HG03045 (cell line): ENCODE data around the gene U2SURP.
A peak's percentile ranks its signal among the peaks of the same experiment; 100 is the strongest.
"Not testable (repeated sequence)": the region's sequence is repeated elsewhere in the genome, so short reads cannot be mapped to it uniquely, and the experiment has no call there.

ENCODE experiments used
- ATAC-seq: cut with Tn5 transposase; IDR thresholded peaks from one replicate; pipeline ENCODE4 v1.9.1; 2021; ENCODE audit warnings: mild to moderate bottlenecking, moderate library complexity; ENCODE audit not compliant: unreplicated experiment

The U2SURP gene

DNA sequence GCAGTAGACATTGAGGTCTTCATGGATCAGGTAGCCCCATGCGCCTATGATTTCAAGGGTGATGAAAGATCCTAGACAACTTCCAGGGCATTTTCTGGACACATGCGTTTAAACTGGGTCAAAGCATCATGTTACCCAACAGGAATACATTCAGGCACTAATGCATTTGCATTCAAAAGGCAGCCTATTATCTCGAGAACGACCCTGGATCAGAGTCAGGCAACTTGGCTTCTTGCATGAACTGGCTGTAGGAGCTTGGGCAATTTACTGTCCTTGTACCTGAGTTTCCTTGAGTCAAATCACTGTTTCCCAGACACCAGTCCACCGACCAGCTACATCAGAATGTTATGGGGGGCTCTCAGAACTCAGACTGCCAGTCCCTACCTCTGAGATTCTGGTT lies 66.7 kb downstream of the U2SURP start:
- no peak for ATAC-seq

DNA sequence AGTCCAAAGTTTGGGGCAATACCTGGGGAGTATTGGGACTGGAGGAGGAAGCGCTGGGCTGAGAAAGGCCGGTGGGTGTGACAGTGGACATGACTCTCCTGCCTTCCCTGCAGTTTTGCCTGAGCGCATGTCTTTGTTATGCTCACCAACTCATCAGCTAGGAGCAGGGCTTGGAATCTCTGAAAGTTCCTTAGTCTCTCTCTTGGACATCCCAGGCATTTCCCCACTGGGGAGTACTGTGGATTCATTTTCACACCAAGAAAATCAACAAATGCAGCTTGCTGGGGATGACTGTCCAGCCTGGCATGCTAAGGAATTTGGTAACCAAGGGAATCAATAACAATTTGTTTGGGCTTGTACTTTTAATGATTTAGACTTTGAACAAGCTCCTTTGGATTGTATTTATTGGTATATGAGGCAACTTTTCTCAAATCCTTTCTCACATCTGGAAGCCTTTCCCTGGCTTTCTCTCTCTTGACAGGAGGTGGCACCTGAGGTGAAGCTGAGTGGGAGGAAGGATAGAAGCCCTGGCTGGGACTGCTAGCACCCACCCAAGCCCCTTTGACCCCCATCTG lies 69.7 kb downstream of the U2SURP start:
- ATAC-seq = no peak

GRCh38 chr3:143071776-143072175 lies 70.4 kb downstream of the U2SURP start:
- no peak for ATAC-seq

DNA sequence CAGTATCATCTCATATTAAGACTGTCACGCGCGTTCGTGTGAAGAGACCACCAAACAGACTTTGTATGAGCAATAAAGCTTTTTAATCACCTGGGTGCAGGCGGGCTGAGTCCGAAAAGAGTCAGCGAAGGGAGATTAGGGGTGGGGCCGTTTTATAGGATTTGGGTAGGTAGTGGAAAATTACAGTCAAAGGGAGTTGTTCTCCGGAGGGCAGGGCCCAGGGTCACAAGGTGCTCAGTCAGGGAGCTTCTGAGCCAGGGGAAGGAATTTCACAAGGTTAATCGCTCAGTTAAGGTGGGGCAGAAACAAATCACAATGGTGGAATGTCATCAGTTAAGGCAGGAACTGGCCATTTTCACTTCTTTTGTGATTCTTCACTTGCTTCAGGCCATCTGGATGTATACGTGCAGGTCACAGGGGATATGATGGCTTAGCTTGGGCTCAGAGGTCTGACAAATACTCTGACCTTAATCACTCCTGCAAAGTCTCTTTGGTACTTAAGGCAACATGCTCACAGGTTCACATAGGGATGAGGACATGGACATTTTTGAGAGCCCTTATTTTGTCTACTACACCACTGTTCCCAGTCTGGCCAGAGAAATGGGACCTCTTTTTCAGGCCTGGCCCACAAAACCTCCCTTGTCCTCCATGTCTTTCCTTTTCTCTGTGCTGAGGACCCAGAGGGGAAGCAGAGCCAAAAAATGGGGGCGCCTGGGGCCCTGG lies 71.1 kb downstream of the U2SURP start:
- not testable (repeated sequence) for ATAC-seq

- ATAC-seq = not testable (repeated sequence)
These were observed 72.2 kb downstream of the U2SURP start for GRCh38 chr3:143073541-143073940.

DNA sequence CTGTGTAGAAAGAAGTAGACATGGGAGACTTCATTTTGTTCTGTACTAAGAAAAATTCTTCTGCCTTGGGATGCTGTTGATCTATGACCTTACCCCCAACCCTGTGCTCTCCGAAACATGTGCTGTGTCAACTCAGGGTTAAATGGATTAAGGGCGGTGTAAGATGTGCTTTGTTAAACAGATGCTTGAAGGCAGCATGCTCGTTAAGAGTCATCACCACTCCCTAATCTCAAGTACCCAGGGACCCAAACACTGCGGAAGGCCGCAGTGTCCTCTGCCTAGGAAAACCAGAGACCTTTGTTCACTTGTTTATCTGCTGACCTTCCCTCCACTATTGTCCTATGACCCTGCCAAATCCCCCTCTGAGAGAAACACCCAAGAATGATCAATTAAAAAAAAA lies 72.6 kb downstream of the U2SURP start:
- ATAC-seq = not testable (repeated sequence)

GRCh38 chr3:143078883-143079282 lies 77.5 kb downstream of the U2SURP start:
- ATAC-seq = no peak

DNA sequence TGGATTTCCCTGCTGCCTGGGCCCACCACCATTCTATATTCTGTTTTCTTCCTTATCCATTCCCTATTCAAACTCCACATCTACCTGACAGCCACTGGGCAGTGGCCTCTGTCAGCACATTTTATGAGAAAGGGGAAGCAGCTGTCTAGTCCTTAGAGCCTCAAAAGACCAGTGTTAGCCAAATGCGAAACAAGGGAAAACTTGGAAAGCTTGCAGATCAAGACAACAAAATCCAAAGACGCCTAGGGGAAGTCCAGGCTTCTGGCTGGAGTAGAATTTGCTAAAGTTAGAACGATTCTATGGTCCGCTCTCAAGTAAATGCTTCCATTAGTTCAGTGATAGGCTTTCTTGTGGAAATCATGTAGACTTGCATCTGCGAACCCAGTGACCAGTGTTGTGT lies 78.8 kb downstream of the U2SURP start:
- ATAC-seq = no peak

GRCh38 chr3:143081365-143081764 lies 80.0 kb downstream of the U2SURP start:
- no peak for ATAC-seq

GRCh38 chr3:143081844-143082778 lies 80.7 kb downstream of the U2SURP start:
- ATAC-seq = peak; percentile 77

DNA sequence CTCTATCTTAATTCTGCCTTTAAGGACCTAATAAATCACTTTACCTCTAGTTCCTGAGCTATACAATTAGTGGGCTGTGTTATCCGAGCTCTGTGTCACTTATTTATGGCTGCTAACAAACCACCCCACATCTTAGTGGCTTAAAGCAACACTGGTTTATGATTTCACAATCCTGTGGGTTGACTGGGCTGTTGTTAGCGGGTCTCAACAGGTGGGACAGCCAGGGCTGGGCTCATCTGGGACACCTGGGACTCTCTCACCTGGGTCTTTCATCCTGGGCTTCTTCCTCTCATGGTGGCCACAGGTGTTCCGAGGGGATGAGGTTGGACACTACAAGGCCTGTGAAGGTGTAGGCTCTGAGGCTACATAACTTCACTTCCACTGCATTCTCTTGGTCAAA lies 82.4 kb downstream of the U2SURP start:
- no peak for ATAC-seq

DNA sequence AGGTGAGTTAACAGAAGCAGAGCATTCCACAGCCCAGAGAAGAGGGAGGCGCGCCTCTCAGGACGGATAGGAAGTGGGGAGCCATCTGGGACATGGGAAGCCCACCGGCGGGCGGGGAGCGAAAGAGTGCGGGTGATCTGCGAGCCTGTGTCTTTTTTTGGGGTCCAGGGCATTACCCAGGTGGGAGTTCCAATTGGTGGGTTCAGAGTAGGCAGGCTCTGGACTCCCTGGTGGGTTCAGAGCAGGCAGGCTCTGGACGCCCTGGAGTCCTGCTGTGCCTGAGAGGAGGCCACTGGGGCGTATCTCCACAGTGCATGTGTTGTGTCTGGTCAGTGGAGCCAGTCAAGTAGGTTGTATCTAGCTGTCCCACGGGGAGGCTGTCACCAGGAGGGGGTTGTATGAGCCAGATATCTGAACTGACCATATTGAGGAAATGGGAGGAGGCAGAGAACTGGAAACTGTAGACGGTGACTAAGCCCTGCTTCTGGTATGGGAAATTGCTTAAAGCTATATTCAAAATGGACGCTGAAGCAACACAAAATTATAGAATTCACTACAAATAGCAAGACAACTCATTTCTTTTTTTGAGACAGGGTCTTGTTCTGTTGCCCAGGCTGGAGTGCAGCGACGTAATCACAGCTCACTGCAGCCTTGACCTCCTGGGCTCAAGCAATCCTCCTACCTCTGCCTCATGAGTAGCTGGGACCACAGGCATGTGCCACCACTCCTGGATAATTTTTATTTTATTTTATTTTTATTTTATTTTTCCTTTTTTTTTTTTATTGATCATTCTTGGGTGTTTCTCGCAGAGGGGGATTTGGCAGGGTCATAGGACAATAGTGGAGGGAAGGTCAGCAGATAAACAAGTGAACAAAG lies 83.7 kb downstream of the U2SURP start:
- peak; percentile 41 for ATAC-seq

GRCh38 chr3:143088835-143089234 lies 87.5 kb downstream of the U2SURP start:
- ATAC-seq = no peak

DNA sequence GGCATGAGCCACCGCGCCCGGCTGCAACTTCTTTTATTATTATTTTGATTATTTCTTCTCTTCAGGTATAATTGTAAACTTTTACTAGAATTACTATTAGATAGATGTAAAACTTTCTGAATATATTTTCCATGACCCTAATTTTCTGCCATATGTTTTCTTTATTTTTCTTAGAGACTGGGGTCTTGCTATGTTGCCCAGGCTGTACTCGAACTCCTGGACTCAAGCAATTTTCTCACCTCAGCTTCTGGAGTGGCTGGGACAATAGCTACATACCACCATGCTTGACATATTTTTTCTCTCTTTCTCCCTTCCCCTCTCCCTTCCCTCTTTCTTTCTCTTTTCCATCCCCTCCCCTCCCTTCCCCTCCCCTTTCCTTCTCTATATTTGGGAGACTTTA lies 88.6 kb downstream of the U2SURP start:
- no peak for ATAC-seq

GRCh38 chr3:143090486-143090885 lies 89.1 kb downstream of the U2SURP start:
- no peak for ATAC-seq

- no peak for ATAC-seq
These were observed 89.8 kb downstream of the U2SURP start for GRCh38 chr3:143090976-143091837.

DNA sequence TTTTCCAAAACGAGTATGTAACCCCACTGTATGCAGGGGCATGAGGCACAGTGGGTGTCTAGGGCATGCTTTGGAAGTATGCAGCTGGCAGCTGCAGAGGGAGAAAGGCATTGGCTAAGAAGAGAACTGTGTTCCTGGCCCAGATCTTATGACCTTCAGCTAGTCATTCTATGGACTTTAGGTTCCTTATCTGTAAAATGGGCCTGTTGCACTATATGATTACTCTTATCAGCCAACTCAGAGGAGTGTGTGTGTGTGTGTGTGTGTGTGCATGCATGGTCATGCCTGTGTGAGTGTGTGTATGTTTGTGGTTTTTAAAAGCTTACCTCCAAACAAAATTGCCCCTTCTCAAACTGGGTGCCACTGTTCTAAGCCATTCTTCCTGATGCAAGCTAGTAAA lies 90.8 kb downstream of the U2SURP start:
- ATAC-seq = no peak

- no peak for ATAC-seq
These were observed 94.4 kb downstream of the U2SURP start for GRCh38 chr3:143095813-143096212.

DNA sequence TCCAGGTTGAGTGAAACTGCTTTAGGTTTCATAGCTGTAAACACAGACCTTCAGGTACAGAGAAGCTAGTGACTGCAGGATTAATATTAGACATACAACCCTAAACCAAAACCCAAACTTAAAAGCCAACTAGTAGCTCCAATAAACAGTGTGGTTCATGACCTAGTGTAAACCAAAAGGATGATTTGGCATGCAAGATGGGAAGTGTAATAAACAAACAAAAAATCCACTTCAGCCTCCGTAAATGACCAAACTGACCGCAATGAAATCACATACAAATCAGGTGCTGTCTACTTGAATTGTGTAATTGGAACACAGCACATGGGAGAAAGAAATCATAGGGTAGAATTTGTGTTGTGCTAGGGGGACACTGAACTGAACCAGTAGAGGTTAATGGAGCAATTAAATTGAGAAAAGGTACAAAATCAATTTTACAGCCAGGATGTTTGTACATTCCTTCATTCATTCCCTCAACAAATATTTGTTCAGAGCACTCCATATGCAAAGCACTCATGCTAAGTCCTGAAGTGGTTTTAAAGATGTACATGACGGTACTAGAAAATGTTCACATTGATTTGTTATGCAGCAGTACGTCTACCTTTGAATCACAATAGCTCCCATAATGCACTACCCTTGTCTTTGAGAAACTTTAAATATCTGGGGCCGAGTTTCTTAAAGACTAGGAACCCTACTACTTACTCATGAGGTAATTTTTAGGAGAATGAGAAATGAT lies 96.8 kb downstream of the U2SURP start:
- no peak for ATAC-seq
